OCI-LY7 (cell line): ENCODE data around the gene GREB1.

Experiments used
- CTCF ChIP-seq: fragments of 200-600 bp; sonication (generic); conservative IDR thresholded peaks from 2 replicates; pipeline ENCODE4 v1.5.1; 2014; ENCODE audit warnings: mild to moderate bottlenecking, antibody characterized with exemption, low read length, moderate library complexity, mixed read lengths
- EZH2phosphoT487 ChIP-seq: fragments of 200-600 bp; sonication (generic); IDR thresholded peaks from 2 replicates; pipeline ENCODE4 v1.6.1; 2018; ENCODE audit warnings: low read depth, borderline replicate concordance, mild to moderate bottlenecking, mixed run types, antibody characterized with exemption, low read length, moderate library complexity, mixed read lengths

GRCh38 chr2:11682590-11682915 is 148.7 kb downstream of the GREB1 start:
- no peak for TF ChIP-seq CTCF
- TF ChIP-seq EZH2phosphoT487 = no peak
